Activated naive CD8-positive, alpha-beta T cell (primary cell): ENCODE data around the gene QRSL1.
"Not testable (repeated sequence)": the region's sequence is repeated elsewhere in the genome, so short reads cannot be mapped to it uniquely, and the experiment has no call there.

ENCODE experiments used
- H3K27ac Mint-ChIP-seq: one replicate; pipeline ENCODE4 v1.8.0; 2021; ENCODE audit warnings: mixed read lengths
- H3K27me3 Mint-ChIP-seq: one replicate; pipeline ENCODE4 v1.8.0; 2021; ENCODE audit warnings: mixed read lengths
- H3K36me3 Mint-ChIP-seq: one replicate; pipeline ENCODE4 v1.8.0; 2021; ENCODE audit warnings: mixed read lengths
- H3K4me1 Mint-ChIP-seq: one replicate; pipeline ENCODE4 v1.8.0; 2021; ENCODE audit warnings: low read depth, mixed read lengths
- H3K4me3 Mint-ChIP-seq: one replicate; pipeline ENCODE4 v1.8.0; 2021; ENCODE audit warnings: mild to moderate bottlenecking, mixed read lengths
- H3K9me3 Mint-ChIP-seq: one replicate; pipeline ENCODE4 v1.8.0; 2021; ENCODE audit warnings: low read depth, mixed read lengths

The QRSL1 gene

GRCh38 chr6:106685833-106686232 is 56.5 kb downstream of the QRSL1 start:
- no peaks in the 10 kb centered on the region for H3K9me3 Mint-ChIP-seq
- H3K27me3 Mint-ChIP-seq: no peaks in the 10 kb centered on the region
- no peaks in the 10 kb centered on the region for H3K4me1 Mint-ChIP-seq
- no peak overlapping the region for H3K27ac Mint-ChIP-seq
- no peak overlapping the region for H3K4me3 Mint-ChIP-seq
- H3K36me3 Mint-ChIP-seq: no peaks in the 10 kb centered on the region

- Mint-ChIP-seq H3K4me3 (no peak overlapping the region), H3K27me3 (no peaks in the 10 kb centered on the region), H3K4me1 (no peaks in the 10 kb centered on the region), H3K27ac (no peak overlapping the region), H3K9me3 (no peaks in the 10 kb centered on the region), H3K36me3 (no peaks in the 10 kb centered on the region)
Measured at GRCh38 chr6:106688177-106688951, 59.0 kb downstream of the QRSL1 start.

- no peak overlapping the region for H3K4me3 Mint-ChIP-seq
- no peaks in the 10 kb centered on the region for H3K4me1 Mint-ChIP-seq
- no peak overlapping the region for H3K27ac Mint-ChIP-seq
Measured at GRCh38 chr6:106692112-106692818, 62.9 kb downstream of the QRSL1 start.

GRCh38 chr6:106692819-106693208 is 63.4 kb downstream of the QRSL1 start:
- no peaks in the 10 kb centered on the region for H3K9me3 Mint-ChIP-seq
- H3K4me3 Mint-ChIP-seq: no peak overlapping the region
- H3K36me3 Mint-ChIP-seq: no peaks in the 10 kb centered on the region
- H3K27ac Mint-ChIP-seq: no peak overlapping the region
- H3K27me3 Mint-ChIP-seq: no peaks in the 10 kb centered on the region
- H3K4me1 Mint-ChIP-seq: no peaks in the 10 kb centered on the region

More at GRCh38 chr6:106692112-106692818, 62.9 kb downstream of the QRSL1 start:
- H3K36me3 Mint-ChIP-seq: no peaks in the 10 kb centered on the region
- H3K27me3 Mint-ChIP-seq: no peaks in the 10 kb centered on the region
- H3K9me3 Mint-ChIP-seq: no peaks in the 10 kb centered on the region

GRCh38 chr6:106693418-106693817 is 64.0 kb downstream of the QRSL1 start:
- H3K9me3 Mint-ChIP-seq: no peaks in the 10 kb centered on the region
- no peaks in the 10 kb centered on the region for H3K4me1 Mint-ChIP-seq
- no peaks in the 10 kb centered on the region for H3K36me3 Mint-ChIP-seq
- peaks cover 1% of the 10 kb centered on the region for H3K27me3 Mint-ChIP-seq
- H3K4me3 Mint-ChIP-seq: no peak overlapping the region
- no peak overlapping the region for H3K27ac Mint-ChIP-seq

- peaks cover 1% of the 10 kb centered on the region for H3K27me3 Mint-ChIP-seq
- no peaks in the 10 kb centered on the region for H3K4me1 Mint-ChIP-seq
- no peaks in the 10 kb centered on the region for H3K9me3 Mint-ChIP-seq
- no peak overlapping the region for H3K27ac Mint-ChIP-seq
- H3K4me3 Mint-ChIP-seq: no peak overlapping the region
- H3K36me3 Mint-ChIP-seq: no peaks in the 10 kb centered on the region
Measured at GRCh38 chr6:106694343-106694742, 65.0 kb downstream of the QRSL1 start.

- Mint-ChIP-seq H3K9me3 (peaks cover 7% of the 10 kb centered on the region), H3K36me3 (peaks cover 4% of the 10 kb centered on the region), H3K27me3 (peaks cover 10% of the 10 kb centered on the region), H3K4me3 (no peak overlapping the region), H3K27ac (no peak overlapping the region), H3K4me1 (no peaks in the 10 kb centered on the region)
Measured at GRCh38 chr6:106700581-106700980, 71.2 kb downstream of the QRSL1 start.

- H3K36me3 Mint-ChIP-seq, H3K9me3 Mint-ChIP-seq, H3K27ac Mint-ChIP-seq, H3K4me3 Mint-ChIP-seq, H3K4me1 Mint-ChIP-seq: not testable (repeated sequence)
- H3K27me3 Mint-ChIP-seq: peaks cover 10% of the 10 kb centered on the region
Measured at GRCh38 chr6:106701201-106701600, 71.8 kb downstream of the QRSL1 start.

GRCh38 chr6:106702046-106702445 is 72.7 kb downstream of the QRSL1 start:
- no peak overlapping the region for H3K4me3 Mint-ChIP-seq
- peaks cover 7% of the 10 kb centered on the region for H3K9me3 Mint-ChIP-seq
- H3K36me3 Mint-ChIP-seq: peaks cover 4% of the 10 kb centered on the region
- no peak overlapping the region for H3K27ac Mint-ChIP-seq
- H3K4me1 Mint-ChIP-seq: no peaks in the 10 kb centered on the region
- peaks cover 12% of the 10 kb centered on the region for H3K27me3 Mint-ChIP-seq

GRCh38 chr6:106702451-106703110 is 73.2 kb downstream of the QRSL1 start:
- Mint-ChIP-seq H3K9me3 (peaks cover 7% of the 10 kb centered on the region), H3K27ac (no peak overlapping the region), H3K4me1 (no peaks in the 10 kb centered on the region), H3K36me3 (peaks cover 4% of the 10 kb centered on the region), H3K27me3 (peaks cover 12% of the 10 kb centered on the region), H3K4me3 (no peak overlapping the region)

- H3K4me1 Mint-ChIP-seq: no peaks in the 10 kb centered on the region
- peaks cover 7% of the 10 kb centered on the region for H3K9me3 Mint-ChIP-seq
- H3K4me3 Mint-ChIP-seq: no peak overlapping the region
- no peak overlapping the region for H3K27ac Mint-ChIP-seq
- peaks cover 4% of the 10 kb centered on the region for H3K36me3 Mint-ChIP-seq
- peaks cover 10% of the 10 kb centered on the region for H3K27me3 Mint-ChIP-seq
Measured at GRCh38 chr6:106704327-106704726, 74.9 kb downstream of the QRSL1 start.

GRCh38 chr6:106705156-106705555 is 75.8 kb downstream of the QRSL1 start:
- Mint-ChIP-seq H3K27ac (no peak overlapping the region), H3K9me3 (peaks cover 7% of the 10 kb centered on the region), H3K36me3 (peaks cover 4% of the 10 kb centered on the region), H3K27me3 (peaks cover 9% of the 10 kb centered on the region), H3K4me1 (no peaks in the 10 kb centered on the region), H3K4me3 (no peak overlapping the region)

- H3K36me3 Mint-ChIP-seq: no peaks in the 10 kb centered on the region
- no peaks in the 10 kb centered on the region for H3K9me3 Mint-ChIP-seq
- H3K27me3 Mint-ChIP-seq: peaks cover 7% of the 10 kb centered on the region
- H3K4me3 Mint-ChIP-seq: no peak overlapping the region
- H3K4me1 Mint-ChIP-seq: no peaks in the 10 kb centered on the region
- no peak overlapping the region for H3K27ac Mint-ChIP-seq
Measured at GRCh38 chr6:106710580-106710979, 81.2 kb downstream of the QRSL1 start.

GRCh38 chr6:106714281-106714680 is 84.9 kb downstream of the QRSL1 start:
- H3K4me3 Mint-ChIP-seq: no peak overlapping the region
- no peaks in the 10 kb centered on the region for H3K9me3 Mint-ChIP-seq
- no peaks in the 10 kb centered on the region for H3K36me3 Mint-ChIP-seq
- H3K27ac Mint-ChIP-seq: no peak overlapping the region
- peaks cover 9% of the 10 kb centered on the region for H3K27me3 Mint-ChIP-seq
- no peaks in the 10 kb centered on the region for H3K4me1 Mint-ChIP-seq

- H3K4me3 Mint-ChIP-seq: no peak overlapping the region
- H3K27me3 Mint-ChIP-seq: peaks cover 9% of the 10 kb centered on the region
- no peak overlapping the region for H3K27ac Mint-ChIP-seq
- H3K36me3 Mint-ChIP-seq: no peaks in the 10 kb centered on the region
- H3K9me3 Mint-ChIP-seq: no peaks in the 10 kb centered on the region
- H3K4me1 Mint-ChIP-seq: no peaks in the 10 kb centered on the region
Measured at GRCh38 chr6:106715922-106716321, 86.5 kb downstream of the QRSL1 start.
